HepG2 (cell line): ENCODE results near the gene NPDC1. TPM values are rescaled to one million over a fixed set of nuclear protein-coding genes. Genes with fewer than 3 reads are reported as not detected.

Experiments used
- BATF2 ChIP-seq: sonication (generic); formaldehyde crosslinking; IDR thresholded peaks from 2 replicates; pipeline ENCODE4 v1.8.0; 2022; ENCODE audit warnings: mild to moderate bottlenecking, missing genetic modification reagents, moderate library complexity
- BRF2 ChIP-seq: sonication (generic); formaldehyde crosslinking; IDR thresholded peaks from 2 replicates; pipeline ENCODE4 v1.8.1; 2022; ENCODE audit warnings: mild to moderate bottlenecking, missing genetic modification reagents
- FOXC1 ChIP-seq: sonication (generic); formaldehyde crosslinking; IDR thresholded peaks from 2 replicates; pipeline ENCODE4 v1.8.0; 2022; ENCODE audit warnings: mild to moderate bottlenecking, missing genetic modification reagents, borderline replicate concordance
- FOXO4 ChIP-seq: sonication (generic); formaldehyde crosslinking; conservative IDR thresholded peaks from 2 replicates; pipeline ENCODE4 v1.8.1; 2023; ENCODE audit warnings: missing genetic modification reagents
- GABPB1 ChIP-seq: IDR thresholded peaks from 2 replicates; pipeline ENCODE4 v1.6.1; 2016; ENCODE audit warnings: mild to moderate bottlenecking, missing genetic modification reagents, moderate library complexity, missing compliant biosample characterization
- HDAC2 ChIP-seq: sonication (generic); formaldehyde crosslinking; IDR thresholded peaks from 2 replicates; pipeline ENCODE4 v1.4.0; 2020; ENCODE audit warnings: missing genetic modification reagents
- HNRNPL ChIP-seq: fragments of 200-400 bp; formaldehyde crosslinking; IDR thresholded peaks from 2 replicates; pipeline ENCODE4 v1.6.1; 2017; ENCODE audit warnings: mild to moderate bottlenecking, low read depth, low read length
- KLF9 ChIP-seq: IDR thresholded peaks from 2 replicates; pipeline ENCODE4 v1.6.1; 2016; ENCODE audit warnings: low read depth
- MAF1 ChIP-seq: sonication (generic); formaldehyde crosslinking; IDR thresholded peaks from 2 replicates; pipeline ENCODE4 v1.5.0; 2020; ENCODE audit warnings: missing genetic modification reagents, borderline replicate concordance
- MNT ChIP-seq: fragments of 450-650 bp; IDR thresholded peaks from 2 replicates; pipeline ENCODE4 v1.6.1; 2016
- PAWR ChIP-seq: sonication (generic); formaldehyde crosslinking; IDR thresholded peaks from 2 replicates; pipeline ENCODE4 v1.4.0; 2020; ENCODE audit warnings: missing genetic modification reagents, mild to moderate bottlenecking, borderline replicate concordance
- PITX1 ChIP-seq: sonication (generic); formaldehyde crosslinking; IDR thresholded peaks from 2 replicates; pipeline ENCODE4 v1.5.1; 2020; ENCODE audit warnings: mild to moderate bottlenecking, missing genetic modification reagents
- RXRB ChIP-seq: IDR thresholded peaks from 2 replicates; pipeline ENCODE4 v1.6.1; 2016; ENCODE audit warnings: borderline replicate concordance, missing genetic modification reagents, missing compliant biosample characterization
- SPEN ChIP-seq: sonication (generic); formaldehyde crosslinking; IDR thresholded peaks from 2 replicates; pipeline ENCODE4 v1.5.1; 2020; ENCODE audit warnings: low read depth, mild to moderate bottlenecking, missing genetic modification reagents
- ZBTB26 ChIP-seq: IDR thresholded peaks from 2 replicates; pipeline ENCODE4 v1.6.1; 2016; ENCODE audit warnings: missing compliant biosample characterization, missing genetic modification reagents, borderline replicate concordance
- ZBTB7A ChIP-seq: sonication (generic); formaldehyde crosslinking; IDR thresholded peaks from 2 replicates; pipeline ENCODE4 v1.8.0; 2022; ENCODE audit warnings: mild to moderate bottlenecking, missing genetic modification reagents
- ZFP91 ChIP-seq: sonication (generic); formaldehyde crosslinking; IDR thresholded peaks from 2 replicates; pipeline ENCODE4 v1.9.0; 2022; ENCODE audit warnings: missing genetic modification reagents, mild to moderate bottlenecking, borderline replicate concordance
- ZFX ChIP-seq: sonication (generic); formaldehyde crosslinking; IDR thresholded peaks from 2 replicates; pipeline ENCODE4 v1.4.0; 2020; ENCODE audit warnings: mild to moderate bottlenecking, low read depth, missing genetic modification reagents, moderate library complexity
- ZFY ChIP-seq: sonication (generic); formaldehyde crosslinking; IDR thresholded peaks from 2 replicates; pipeline ENCODE4 v1.4.0; 2020; ENCODE audit warnings: missing genetic modification reagents
- ZNF383 ChIP-seq: sonication (generic); formaldehyde crosslinking; IDR thresholded peaks from 2 replicates; pipeline ENCODE4 v1.4.0; 2020; ENCODE audit warnings: missing genetic modification reagents, mild to moderate bottlenecking, borderline replicate concordance
- polyA plus RNA-seq, 8 experiments: library from polyadenylated mRNA; depleted of rRNA in 3 of 8; stranded (reverse) in 7 of 8; unstranded in 1 of 8; fragments of >200 nt; fragmentation: Illumina TruSeq in 4 of 8; extraction: Trizol in 4 of 8; gene quantifications; 2 replicates each; pipeline versions ENCODE4 v1.2.1 to v1.2.3, GENCODE V29; 2011 to 2016; ENCODE audit warnings: low read depth in 4 of 8, missing spikeins in 1 of 8, mixed read lengths in 1 of 8; ENCODE audit not compliant: insufficient read depth in 1 of 8
- total RNA-seq, 5 experiments: library from RNA; depleted of rRNA; stranded (reverse); fragments of >200 nt; fragmentation: Illumina TruSeq; extraction: Trizol; gene quantifications; 2 replicates each; pipeline ENCODE4 v1.2.3, GENCODE V29; 2016; ENCODE audit warnings: low read depth in 1 of 5

NPDC1 gene
- total and polyA plus RNA-seq, 2 of the 13 experiments (the other 11 are each of a cell fraction or from before 2014, with no cell fraction given), result 0.84 to 5.4 TPM

GRCh38 chr9:137068539-137069507, 22.8 kb upstream of the NPDC1 start (continued):
- no peak for TF ChIP-seq GABPB1 (CRISPR knock-in tag)
- 0 out of 2 replicates have a peak, but pooled peaks have one; percentile 75 for TF ChIP-seq FOXO4 (CRISPR knock-in tag)
- TF ChIP-seq HNRNPL, result 0 out of 2 replicates have a peak, but pooled peaks have one; percentile 52
- TF ChIP-seq ZBTB26 (CRISPR knock-in tag), result no peak
- no peak for TF ChIP-seq BATF2 (CRISPR knock-in tag)
- TF ChIP-seq MAF1 (CRISPR knock-in tag), result no peak
- no peak for TF ChIP-seq MNT
- peak; percentile 13 for TF ChIP-seq ZFX
- no peak for TF ChIP-seq RXRB (CRISPR knock-in tag)
- TF ChIP-seq HDAC2, result peak; percentile 3; the same call in 1 of the 2 replicates
- TF ChIP-seq PITX1, result peak; percentile 18; the same call in 1 of the 2 replicates
- TF ChIP-seq FOXC1, result peak; percentile 14; the same call in 1 of the 2 replicates
- peak; percentile 11; the same call in 1 of the 2 replicates for TF ChIP-seq SPEN (CRISPR knock-in tag)
- no peak for TF ChIP-seq KLF9 (CRISPR knock-in tag)
- TF ChIP-seq PAWR (CRISPR knock-in tag), result no peak
- peak; percentile 9; the same call in 1 of the 2 replicates for TF ChIP-seq ZFY (CRISPR knock-in tag)
- TF ChIP-seq ZNF383 (CRISPR knock-in tag), result no peak
- no peak for TF ChIP-seq BRF2 (CRISPR knock-in tag)
- TF ChIP-seq ZFP91 (CRISPR knock-in tag), result 0 out of 2 replicates have a peak, but pooled peaks have one; percentile 28
- peak; percentile 65; the same call in 1 of the 2 replicates for TF ChIP-seq ZBTB7A
